Measurements from ENCODE around the gene DMD. TPM values are rescaled to one million over a fixed set of nuclear protein-coding genes. Genes with fewer than 3 reads are reported as not detected.
"Not testable (repeated sequence)": the region's sequence is repeated elsewhere in the genome, so short reads cannot be mapped to it uniquely, and the experiment has no call there.

DMD gene
- polyA plus RNA-seq, 3 donors = 0.23 TPM; not detected in 2

GRCh38 chrX:31471229-31471628, 1740.1 kb downstream of the DMD start:
- no peak overlapping the region for H3K4me2 ChIP-seq (replicated peaks; ENCODE audit: extremely low read depth, low read length, poor library complexity, severe bottlenecking)
- no peak for TF ChIP-seq CTCF (IDR thresholded peaks at IDR 0.05)
- H3K9me3 Mint-ChIP-seq = peaks cover 0 to 8% (median 4%) of the 10 kb centered on the region in 7 donors
- DNase-seq = no peak
- H3K9ac ChIP-seq (ENCODE audit: insufficient read depth, low read length, poor library complexity, severe bottlenecking) = no peak overlapping the region
- H3K27me3 ChIP-seq (ENCODE audit: control insufficient read depth in 2 of 2, insufficient read depth in 2 of 2, low read length in 2 of 2) = no peaks in the 10 kb centered on the region
- H3K4me3 ChIP-seq (replicated peaks in 1 of 3; ENCODE audit: low read depth in 2 of 3, low read length in 3 of 3) = no peak overlapping the region
- H3K27me3 Mint-ChIP-seq (ENCODE audit: low read depth in 3 of 3) = no peaks in the 10 kb centered on the region
- no peaks in the 10 kb centered on the region for H3K4me1 ChIP-seq (ENCODE audit: control insufficient read depth in 1 of 2, insufficient read depth in 2 of 2, low read length in 2 of 2)
- no peaks in the 10 kb centered on the region for H3K4me1 Mint-ChIP-seq
- no peaks in the 10 kb centered on the region for H3K36me3 Mint-ChIP-seq
- H3K27ac Mint-ChIP-seq = no peak overlapping the region
- no peaks in the 10 kb centered on the region for H4K20me1 ChIP-seq (ENCODE audit: insufficient read depth, low read length)
- H3K9me3 ChIP-seq (replicated peaks in 1 of 2; ENCODE audit: control insufficient read depth in 1 of 2, insufficient read depth in 1 of 2, low read length in 2 of 2) = no peaks in the 10 kb centered on the region
- 100% methylated on average over 4 of the region's 11 CpGs for WGBS (ENCODE audit: insufficient coverage)
- intact Hi-C loops (cut with micrococcal nuclease) = no loop called here
- no peak overlapping the region for H2AFZ ChIP-seq (ENCODE audit: insufficient read depth, low read depth, low read length, poor library complexity, severe bottlenecking)
- H3K36me3 ChIP-seq (replicated peaks in 1 of 2; ENCODE audit: control insufficient read depth in 1 of 2, insufficient read depth in 2 of 2, low read length in 2 of 2) = no peaks in the 10 kb centered on the region
- H3K4me3 Mint-ChIP-seq = no peak overlapping the region
- no peak overlapping the region for H3K27ac ChIP-seq (ENCODE audit: low read depth in 1 of 2, low read length in 2 of 2)
- no peaks in the 10 kb centered on the region for H3K79me2 ChIP-seq (ENCODE audit: insufficient read depth, low read length)

- H3K4me1 ChIP-seq (ENCODE audit: control insufficient read depth in 1 of 2, insufficient read depth in 2 of 2, low read length in 2 of 2); H3K27ac Mint-ChIP-seq; H3K9me3 Mint-ChIP-seq; H3K4me3 ChIP-seq (replicated peaks in 1 of 3; ENCODE audit: low read depth in 2 of 3, low read length in 3 of 3); H3K27me3 Mint-ChIP-seq (ENCODE audit: low read depth in 3 of 3); H3K9me3 ChIP-seq (replicated peaks in 1 of 2; ENCODE audit: control insufficient read depth in 1 of 2, insufficient read depth in 1 of 2, low read length in 2 of 2); DNase-seq; H3K27ac ChIP-seq (ENCODE audit: low read depth in 1 of 2, low read length in 2 of 2); H3K9ac ChIP-seq (ENCODE audit: insufficient read depth, low read length, poor library complexity, severe bottlenecking); H3K4me1 Mint-ChIP-seq; H3K79me2 ChIP-seq (ENCODE audit: insufficient read depth, low read length); H3K27me3 ChIP-seq (ENCODE audit: control insufficient read depth in 2 of 2, insufficient read depth in 2 of 2, low read length in 2 of 2); intact Hi-C loops (cut with micrococcal nuclease); H2AFZ ChIP-seq (ENCODE audit: insufficient read depth, low read depth, low read length, poor library complexity, severe bottlenecking); H3K36me3 ChIP-seq (replicated peaks in 1 of 2; ENCODE audit: control insufficient read depth in 1 of 2, insufficient read depth in 2 of 2, low read length in 2 of 2); H3K4me3 Mint-ChIP-seq; H4K20me1 ChIP-seq (ENCODE audit: insufficient read depth, low read length); H3K36me3 Mint-ChIP-seq; H3K4me2 ChIP-seq (replicated peaks; ENCODE audit: extremely low read depth, low read length, poor library complexity, severe bottlenecking): not testable (repeated sequence)
- no CpG with 5 or more reads among the region's 7 CpGs for WGBS (ENCODE audit: insufficient coverage)
Observed at GRCh38 chrX:31470753-31471152, 1740.6 kb downstream of the DMD start.

Data from CD14-positive monocyte (primary cell).